T47D (cell line): ENCODE results near the gene DBR1.

Experiments
- DNase-seq, 2 experiments: peaks; one replicate each; pipeline versions ENCODE4 v3.0.0 to v3.0.0-alpha.2; 2011 to 2012; ENCODE audit warnings: low read depth in 1 of 2, low spot score in 1 of 2
- JUND ChIP-seq: IDR thresholded peaks from 2 replicates; pipeline ENCODE4 v1.6.1; 2012; ENCODE audit warnings: low read depth
- in situ Hi-C: cut with HindIII; loops from 2 replicates; pipeline ENCODE4 v1.10.0; 2016; ENCODE audit warnings: low sequenced_read_pairs, low pct_unique_long_range_greater_than_20kb

The DBR1 gene

DNA sequence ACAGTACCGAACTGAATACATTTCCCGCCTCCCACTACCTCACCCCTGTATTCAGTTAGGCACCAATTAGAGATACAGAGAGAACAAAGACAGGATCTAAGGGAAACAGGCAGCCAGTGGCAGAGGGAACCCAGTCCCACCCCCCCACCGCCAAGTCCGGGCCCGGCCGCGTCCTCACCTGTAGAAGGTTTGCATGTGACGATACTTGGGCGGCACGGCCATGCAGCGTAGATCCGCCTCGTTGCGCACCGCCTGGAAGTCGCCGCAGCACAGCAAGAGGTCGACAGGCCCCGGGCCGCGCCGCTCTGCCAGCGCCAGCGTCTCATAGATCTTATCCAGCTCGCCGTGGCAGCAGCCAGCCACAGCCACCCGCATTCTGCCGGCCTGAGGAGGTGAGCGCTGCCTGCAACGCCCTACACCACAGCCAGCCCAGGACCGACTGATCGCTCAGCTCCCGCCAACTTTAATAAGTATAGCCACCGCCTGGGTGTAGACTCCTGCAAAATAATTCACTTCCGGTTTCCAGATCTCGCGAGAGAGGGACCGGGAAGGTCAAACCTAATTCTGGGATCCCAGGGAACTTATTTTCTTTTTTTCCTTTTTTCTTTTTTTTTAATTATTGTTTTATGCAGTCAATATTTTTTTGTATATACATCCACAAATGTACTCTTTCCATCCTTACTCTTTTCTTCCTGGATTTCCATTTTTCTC, at the start of gene DBR1:
Gene DBR1 (minus strand): TSS at position 501 of the 711 bp plus-strand sequence. CDS start 126 bp downstream, at position 375.
- peak; percentile 83 to 94 for DNase-seq
- no peak for TF ChIP-seq JUND
- in situ Hi-C loops = no loop called here

DNA sequence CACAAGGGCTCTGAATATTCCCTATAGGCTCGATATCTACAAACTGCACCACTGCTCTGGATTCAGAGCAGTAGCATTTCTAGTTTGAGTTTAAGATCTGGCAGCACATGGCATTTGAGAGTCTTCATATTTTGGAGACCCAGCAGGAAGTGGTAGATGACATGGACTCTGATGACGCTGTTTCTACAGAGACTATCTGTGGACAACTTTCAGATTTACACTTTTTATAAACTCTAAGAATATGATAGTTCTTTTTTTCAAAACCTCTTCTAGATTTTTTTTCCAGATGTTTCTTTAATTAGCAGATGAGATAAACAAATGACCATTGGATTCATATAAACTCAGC, 48.2 kb upstream of the DBR1 start:
- TF ChIP-seq JUND = no peak
- DNase-seq = no peak
- in situ Hi-C loops = no loop called here

- no peak for DNase-seq
- in situ Hi-C loops = no loop called here
- no peak for TF ChIP-seq JUND
These were observed 47.6 kb upstream of the DBR1 start for GRCh38 chr3:138222131-138222941.

- in situ Hi-C loops = no loop called here
- DNase-seq = no peak
- no peak for TF ChIP-seq JUND
These were observed 46.1 kb upstream of the DBR1 start for GRCh38 chr3:138220788-138221187.

- in situ Hi-C loops = no loop called here
- no peak for TF ChIP-seq JUND
- DNase-seq = no peak
These were observed 45.5 kb upstream of the DBR1 start for GRCh38 chr3:138220242-138220641.

GRCh38 chr3:138219255-138219654, 44.5 kb upstream of the DBR1 start:
- DNase-seq = no peak
- in situ Hi-C loops = no loop called here

DNA sequence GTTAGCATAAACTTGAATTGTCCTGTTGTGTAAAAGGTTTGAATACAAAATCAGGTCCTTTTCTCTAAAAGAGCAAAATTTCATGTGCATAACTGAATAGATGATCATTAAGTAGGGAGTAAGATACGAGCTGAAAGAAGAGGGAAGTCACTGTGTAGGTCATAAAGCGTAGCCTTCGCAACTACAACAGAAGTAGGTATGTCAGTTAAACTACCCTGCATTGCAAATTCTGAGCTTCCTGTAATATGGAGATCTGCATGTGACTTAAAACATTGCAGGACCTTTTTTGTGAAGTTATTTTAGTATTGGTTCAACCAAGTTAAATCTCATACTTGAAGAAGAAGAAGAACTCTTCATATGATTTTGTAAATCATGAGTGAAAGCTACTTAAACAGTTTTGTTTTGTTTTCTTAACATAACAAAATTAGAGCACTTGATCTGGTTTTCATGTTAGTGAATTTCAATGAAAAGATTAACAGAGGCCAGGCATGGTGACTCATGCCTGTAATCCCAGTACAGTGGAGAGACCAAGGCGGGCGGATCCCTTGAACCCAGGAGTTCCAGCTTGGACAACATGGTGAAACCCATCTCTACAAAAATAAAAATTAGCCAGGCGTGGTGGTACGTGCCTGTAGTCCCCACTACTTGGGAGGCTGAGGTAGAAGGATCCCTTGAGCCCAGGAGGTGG, 38.8 kb upstream of the DBR1 start:
- in situ Hi-C loops = no loop called here
- DNase-seq = no peak

More at GRCh38 chr3:138219255-138219654, 44.5 kb upstream of the DBR1 start:
- TF ChIP-seq JUND = no peak

GRCh38 chr3:138210528-138210927, 35.8 kb upstream of the DBR1 start:
- TF ChIP-seq JUND = no peak
- in situ Hi-C loops = no loop called here
- DNase-seq = no peak

More for the DNA sequence above, 38.8 kb upstream of the DBR1 start:
- TF ChIP-seq JUND = no peak

- no peak for DNase-seq
- in situ Hi-C loops = no loop called here
- no peak for TF ChIP-seq JUND
These were observed 31.5 kb upstream of the DBR1 start for GRCh38 chr3:138206196-138206595.

DNA sequence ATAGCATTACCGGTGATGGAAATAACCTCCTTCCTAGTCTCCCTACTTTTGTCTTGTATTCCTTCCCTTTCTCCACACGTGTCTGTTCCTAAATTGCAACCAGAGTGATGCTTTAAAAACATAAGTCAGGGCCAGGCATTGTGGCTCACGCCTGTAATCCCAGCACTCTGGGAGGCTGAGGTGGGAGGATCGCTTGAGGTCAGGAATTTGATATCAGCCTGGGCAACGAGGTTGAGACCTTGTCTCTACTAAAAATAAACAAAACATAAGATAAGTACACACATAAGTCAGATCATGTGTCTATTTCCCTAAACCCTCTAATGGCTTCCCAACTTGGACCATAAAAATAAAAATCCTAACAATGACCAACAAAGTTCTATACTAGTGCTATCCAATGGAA, 30.8 kb upstream of the DBR1 start:
- in situ Hi-C loops = no loop called here

GRCh38 chr3:138203938-138204337, 29.2 kb upstream of the DBR1 start:
- in situ Hi-C loops = no loop called here
- no peak for DNase-seq

More for the DNA sequence above, 30.8 kb upstream of the DBR1 start:
- TF ChIP-seq JUND = no peak
- DNase-seq = no peak

DNA sequence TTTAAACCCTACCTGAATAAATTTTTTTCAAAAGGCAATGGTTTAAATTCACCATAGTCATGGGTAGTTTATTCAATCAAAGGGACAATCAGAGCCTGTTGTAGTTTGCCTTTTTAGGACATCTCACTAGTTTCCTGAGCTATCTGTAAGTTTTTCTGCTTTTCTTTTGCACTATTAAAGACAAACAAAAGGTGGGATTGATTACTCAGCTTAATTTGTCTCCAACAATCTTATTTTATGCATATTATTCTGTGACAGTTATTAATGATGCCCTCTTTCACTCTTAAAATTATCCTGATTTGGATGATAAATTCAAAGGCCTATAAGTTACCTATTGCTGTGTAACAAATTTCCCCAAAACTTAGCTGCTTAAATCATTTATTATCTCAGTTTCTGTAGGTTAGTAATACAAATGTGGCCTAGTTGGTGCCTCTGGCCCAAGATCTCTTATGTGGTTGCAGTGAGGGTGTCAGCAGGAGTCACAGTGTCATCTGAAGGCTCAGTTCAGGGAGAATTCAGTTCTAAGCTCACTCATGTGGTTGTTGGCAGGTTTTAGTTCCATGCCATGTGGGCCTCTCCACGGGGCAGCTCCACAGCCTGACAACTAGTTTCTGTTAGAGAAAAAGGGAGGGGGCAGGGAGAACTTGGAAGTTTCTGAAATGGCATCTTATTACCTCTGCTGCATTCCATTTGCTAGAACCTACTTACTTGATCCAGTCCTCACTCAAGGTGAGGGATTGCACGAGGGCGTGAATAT, 28.4 kb upstream of the DBR1 start:
- in situ Hi-C loops = no loop called here
- no peak for TF ChIP-seq JUND
- no peak for DNase-seq

More at GRCh38 chr3:138203938-138204337, 29.2 kb upstream of the DBR1 start:
- no peak for TF ChIP-seq JUND

- in situ Hi-C loops = no loop called here
- no peak for DNase-seq
- no peak for TF ChIP-seq JUND
These were observed 25.7 kb upstream of the DBR1 start for GRCh38 chr3:138200424-138200823.
